GM19099 (cell line): Measurements from ENCODE around the gene CMTM1.

Experiments
- POLR2A ChIP-seq: IDR thresholded peaks from 3 replicates; pipeline ENCODE4 v1.6.1; 2011; ENCODE audit warnings: low read depth; ENCODE audit not compliant: insufficient read length; ENCODE audit errors: extremely low read depth

Gene CMTM1

DNA sequence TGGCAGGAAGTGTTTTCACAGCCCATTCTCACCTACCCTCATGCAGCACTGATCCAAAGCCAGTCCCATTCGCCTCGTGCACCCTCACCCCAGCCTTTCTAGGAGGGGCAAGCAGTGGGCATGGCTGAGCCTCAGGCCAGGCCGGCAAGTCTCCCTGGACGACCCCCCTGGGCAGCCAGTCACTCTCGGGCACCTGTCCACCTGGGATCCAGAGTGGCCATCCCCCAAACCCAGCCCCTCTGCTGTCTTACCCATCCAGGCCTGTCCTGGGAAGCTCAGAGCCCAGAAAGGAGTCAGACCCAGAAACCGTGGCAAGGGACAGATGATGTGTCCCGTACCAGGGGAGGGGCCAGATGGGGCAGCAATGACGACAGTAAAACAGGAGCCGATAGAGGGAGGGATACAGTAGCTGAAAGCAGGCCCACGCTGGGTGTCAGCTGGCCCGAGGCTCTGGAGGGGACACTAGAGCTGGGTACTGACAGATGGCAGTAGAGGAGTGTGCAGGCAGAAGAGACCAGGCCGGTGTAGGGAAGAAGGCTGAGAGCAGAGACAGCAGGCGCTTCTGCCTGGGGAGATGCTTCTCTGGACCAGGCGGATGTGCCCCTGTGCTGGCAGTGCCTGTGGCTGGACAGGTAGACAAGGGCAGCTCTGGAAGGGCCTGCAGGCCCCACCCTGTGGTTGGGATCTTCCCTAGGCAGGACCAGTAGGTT is 44.0 kb downstream of the CMTM1 start:
- TF ChIP-seq POLR2A = no peak

GRCh38 chr16:66612422-66612821 is 46.2 kb downstream of the CMTM1 start:
- TF ChIP-seq POLR2A = no peak

GRCh38 chr16:66614161-66614802 is 48.0 kb downstream of the CMTM1 start:
- no peak for TF ChIP-seq POLR2A

DNA sequence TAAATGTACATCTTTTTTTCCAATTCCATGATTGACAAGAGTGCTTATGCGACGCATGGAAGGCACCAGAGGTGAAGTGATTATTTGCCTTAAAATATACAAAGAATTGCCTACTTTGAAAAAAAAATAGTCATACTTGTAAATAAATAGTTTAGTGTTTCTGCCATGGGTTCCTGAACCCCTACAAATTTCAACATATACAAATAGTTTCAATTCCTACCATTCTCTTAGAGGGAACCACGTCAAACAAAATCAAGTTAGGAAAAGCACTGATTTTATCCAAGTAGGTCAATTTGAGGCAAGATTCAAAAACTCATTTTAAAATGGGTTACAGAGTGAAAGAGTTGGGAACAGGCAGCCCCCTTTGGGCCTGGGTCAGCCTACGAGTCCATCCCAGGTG is 49.9 kb downstream of the CMTM1 start:
- TF ChIP-seq POLR2A = no peak

GRCh38 chr16:66616592-66616991 is 50.4 kb downstream of the CMTM1 start:
- TF ChIP-seq POLR2A = no peak

DNA sequence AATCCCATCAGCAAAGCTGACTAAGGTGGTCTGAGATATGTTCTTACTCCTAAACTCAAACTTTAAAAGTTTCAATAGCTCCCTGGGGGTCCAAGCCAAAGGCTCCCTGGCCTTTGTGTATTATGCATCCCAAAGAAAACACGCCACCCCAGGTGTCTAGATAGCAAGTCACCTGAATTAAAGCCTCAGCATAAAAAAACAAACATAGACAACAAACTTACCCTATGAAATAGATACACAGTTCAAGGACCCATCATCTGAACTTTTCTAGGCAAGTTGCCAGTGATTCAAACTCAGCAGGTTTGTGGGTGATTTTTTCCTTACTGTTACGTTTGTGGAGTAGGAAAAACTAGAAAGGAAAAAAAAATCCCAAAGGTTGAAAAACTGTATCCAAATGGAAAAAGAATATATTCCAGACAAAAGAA is 50.8 kb downstream of the CMTM1 start:
- TF ChIP-seq POLR2A = no peak

DNA sequence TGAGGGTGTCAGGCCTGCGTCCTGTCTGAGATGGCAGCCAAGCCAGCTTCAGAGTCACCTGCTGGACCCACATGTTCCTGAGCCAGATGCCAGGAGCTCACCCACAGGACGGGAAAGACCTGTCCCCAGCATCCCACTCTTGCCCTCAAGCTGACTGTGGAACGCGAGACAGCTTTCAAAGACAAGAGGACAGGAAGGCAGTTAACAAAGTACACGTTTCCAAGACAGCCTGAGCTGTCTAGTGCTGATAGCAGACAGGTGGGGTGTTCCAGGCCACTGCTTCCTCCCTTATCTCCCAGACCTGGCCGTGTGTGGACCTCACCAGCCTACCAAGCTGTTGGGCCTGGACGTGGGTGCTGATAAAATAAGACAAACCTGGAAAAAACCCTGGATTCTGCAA is 51.5 kb downstream of the CMTM1 start:
- no peak for TF ChIP-seq POLR2A

- TF ChIP-seq POLR2A = no peak
Measured at GRCh38 chr16:66618588-66619375, 52.5 kb downstream of the CMTM1 start.

DNA sequence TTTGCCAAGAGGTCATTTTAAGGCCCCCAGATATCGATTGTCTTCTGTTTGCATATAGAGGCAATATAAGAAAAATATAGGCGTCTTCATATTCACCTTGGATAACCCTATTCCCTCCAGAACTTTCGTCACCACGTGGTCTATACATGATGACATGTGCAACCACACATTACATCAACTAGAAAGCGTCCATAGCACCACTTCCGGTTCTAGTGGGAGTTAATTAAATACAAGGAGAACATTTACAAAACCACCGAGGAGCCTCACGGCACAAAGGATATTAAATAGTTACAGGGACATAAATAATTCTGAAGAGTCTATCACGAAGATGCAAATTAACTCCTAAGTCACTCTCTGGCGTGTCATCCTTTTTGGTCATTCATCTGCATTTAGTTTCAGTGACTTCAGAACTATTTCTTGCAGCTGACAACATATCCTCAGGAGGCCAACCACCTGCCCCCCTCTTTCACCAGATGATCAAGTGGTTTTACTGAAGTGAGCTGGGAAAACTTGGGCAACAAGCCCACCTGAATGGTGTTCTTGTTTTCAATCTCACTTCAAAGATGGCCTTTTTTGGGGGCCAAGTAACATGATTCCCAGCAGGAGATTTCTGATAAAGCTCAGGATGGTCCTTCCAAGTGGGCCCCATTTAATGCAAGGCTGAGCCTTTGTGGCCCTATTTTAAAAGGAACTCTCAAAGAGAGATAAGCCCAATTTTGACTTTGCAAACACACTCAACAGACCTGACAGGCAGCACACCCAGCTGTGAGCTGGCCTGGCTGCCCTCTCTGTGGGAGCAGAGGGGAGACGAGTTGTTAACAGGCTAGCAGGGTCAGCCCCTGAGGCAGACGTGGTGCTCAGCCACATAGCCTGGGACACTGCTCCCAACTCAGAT is 53.5 kb downstream of the CMTM1 start:
- no peak for TF ChIP-seq POLR2A

GRCh38 chr16:66620429-66620795 is 54.2 kb downstream of the CMTM1 start:
- TF ChIP-seq POLR2A = no peak

GRCh38 chr16:66621973-66622372 is 55.7 kb downstream of the CMTM1 start:
- no peak for TF ChIP-seq POLR2A

- TF ChIP-seq POLR2A = no peak
Measured at GRCh38 chr16:66622863-66623262, 56.6 kb downstream of the CMTM1 start.

GRCh38 chr16:66623755-66624154 is 57.5 kb downstream of the CMTM1 start:
- TF ChIP-seq POLR2A = no peak
